ENCODE results near the gene ANKFN1.

DNA sequence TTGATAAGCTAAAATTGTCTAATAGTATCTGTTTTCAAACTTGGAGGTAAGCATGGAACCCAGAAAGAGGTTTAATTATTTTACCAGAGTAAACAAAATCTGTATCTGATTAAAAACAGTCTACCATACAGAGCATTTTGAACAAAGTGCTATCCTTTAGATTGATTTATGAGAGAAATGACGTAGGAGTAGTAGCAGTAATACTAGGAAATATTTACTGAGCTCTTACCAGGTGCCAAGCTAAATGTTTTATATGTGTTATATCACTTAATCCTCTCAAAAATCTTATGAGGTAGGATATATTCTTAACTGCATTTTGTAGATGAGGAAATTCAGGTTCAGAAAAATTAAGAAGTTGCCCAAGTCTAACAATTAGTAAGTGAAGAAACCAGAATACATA is 253.8 kb downstream of the ANKFN1 start:
- TF ChIP-seq, protein P1, sequence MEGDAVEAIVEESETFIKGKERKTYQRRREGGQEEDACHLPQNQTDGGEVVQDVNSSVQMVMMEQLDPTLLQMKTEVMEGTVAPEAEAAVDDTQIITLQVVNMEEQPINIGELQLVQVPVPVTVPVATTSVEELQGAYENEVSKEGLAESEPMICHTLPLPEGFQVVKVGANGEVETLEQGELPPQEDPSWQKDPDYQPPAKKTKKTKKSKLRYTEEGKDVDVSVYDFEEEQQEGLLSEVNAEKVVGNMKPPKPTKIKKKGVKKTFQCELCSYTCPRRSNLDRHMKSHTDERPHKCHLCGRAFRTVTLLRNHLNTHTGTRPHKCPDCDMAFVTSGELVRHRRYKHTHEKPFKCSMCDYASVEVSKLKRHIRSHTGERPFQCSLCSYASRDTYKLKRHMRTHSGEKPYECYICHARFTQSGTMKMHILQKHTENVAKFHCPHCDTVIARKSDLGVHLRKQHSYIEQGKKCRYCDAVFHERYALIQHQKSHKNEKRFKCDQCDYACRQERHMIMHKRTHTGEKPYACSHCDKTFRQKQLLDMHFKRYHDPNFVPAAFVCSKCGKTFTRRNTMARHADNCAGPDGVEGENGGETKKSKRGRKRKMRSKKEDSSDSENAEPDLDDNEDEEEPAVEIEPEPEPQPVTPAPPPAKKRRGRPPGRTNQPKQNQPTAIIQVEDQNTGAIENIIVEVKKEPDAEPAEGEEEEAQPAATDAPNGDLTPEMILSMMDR (conservative IDR thresholded peaks at IDR 0.05; ENCODE audit: low read length) = no peak
- TF ChIP-seq EZH2phosphoT487 (IDR thresholded peaks at IDR 0.05; ENCODE audit: borderline replicate concordance) = no peak

Measured in Loucy (cell line).